Medulla oblongata (tissue), 1 donor: Measurements from ENCODE around the gene EDDM13.
"Not testable (repeated sequence)": the region's sequence is repeated elsewhere in the genome, so short reads cannot be mapped to it uniquely, and the experiment has no call there.

Experiments
- DNase-seq: peaks from one replicate; pipeline ENCODE4 v3.0.0-alpha.2; 2015; ENCODE audit errors: extremely low spot score

EDDM13 gene

GRCh38 chr19:56295531-56296455, 23.2 kb downstream of the EDDM13 start:
- no peak for DNase-seq

- DNase-seq: no peak
Measured at GRCh38 chr19:56297010-56297409, 24.5 kb downstream of the EDDM13 start.

- no peak for DNase-seq
Measured at GRCh38 chr19:56299688-56300087, 27.1 kb downstream of the EDDM13 start.

GRCh38 chr19:56301155-56301554, 28.6 kb downstream of the EDDM13 start:
- no peak for DNase-seq

GRCh38 chr19:56301886-56302620, 29.5 kb downstream of the EDDM13 start:
- DNase-seq: no peak

GRCh38 chr19:56304243-56304642, 31.7 kb downstream of the EDDM13 start:
- no peak for DNase-seq

GRCh38 chr19:56306016-56306415, 33.5 kb downstream of the EDDM13 start:
- DNase-seq: no peak

- not testable (repeated sequence) for DNase-seq
Measured at GRCh38 chr19:56307062-56307461, 34.5 kb downstream of the EDDM13 start.

GRCh38 chr19:56308792-56309191, 36.2 kb downstream of the EDDM13 start:
- DNase-seq: no peak

GRCh38 chr19:56309511-56310185, 37.1 kb downstream of the EDDM13 start:
- no peak for DNase-seq

GRCh38 chr19:56310462-56310861, 37.9 kb downstream of the EDDM13 start:
- no peak for DNase-seq

GRCh38 chr19:56312342-56312741, 39.8 kb downstream of the EDDM13 start:
- DNase-seq: no peak

- no peak for DNase-seq
Measured at GRCh38 chr19:56312787-56313657, 40.5 kb downstream of the EDDM13 start.

GRCh38 chr19:56314018-56314380, 41.5 kb downstream of the EDDM13 start:
- no peak for DNase-seq

- DNase-seq: peak; percentile 99
Measured at GRCh38 chr19:56314381-56315076, 42.0 kb downstream of the EDDM13 start, which contains the start of gene ZSCAN5A. Gene ZSCAN5A (minus strand): TSS chr19:56314839. CDS start chr19:56225046, 89,793 bp downstream.

GRCh38 chr19:56315077-56315828, 42.7 kb downstream of the EDDM13 start:
- peak; percentile 99 for DNase-seq

- no peak for DNase-seq
Measured at GRCh38 chr19:56316728-56317127, 44.2 kb downstream of the EDDM13 start.

- DNase-seq: no peak
Measured at GRCh38 chr19:56317749-56318148, 45.2 kb downstream of the EDDM13 start.

- DNase-seq: no peak
Measured at GRCh38 chr19:56319991-56320390, 47.4 kb downstream of the EDDM13 start.
